Measurements from ENCODE around the gene KRT38. TPM values are rescaled to one million over a fixed set of nuclear protein-coding genes. Genes with fewer than 3 reads are reported as not detected.

KRT38 gene
- total RNA-seq, 4 donors from 2014 or later = 1.6 to 21.6 (median 3.9) TPM; not detected in 1

DNA sequence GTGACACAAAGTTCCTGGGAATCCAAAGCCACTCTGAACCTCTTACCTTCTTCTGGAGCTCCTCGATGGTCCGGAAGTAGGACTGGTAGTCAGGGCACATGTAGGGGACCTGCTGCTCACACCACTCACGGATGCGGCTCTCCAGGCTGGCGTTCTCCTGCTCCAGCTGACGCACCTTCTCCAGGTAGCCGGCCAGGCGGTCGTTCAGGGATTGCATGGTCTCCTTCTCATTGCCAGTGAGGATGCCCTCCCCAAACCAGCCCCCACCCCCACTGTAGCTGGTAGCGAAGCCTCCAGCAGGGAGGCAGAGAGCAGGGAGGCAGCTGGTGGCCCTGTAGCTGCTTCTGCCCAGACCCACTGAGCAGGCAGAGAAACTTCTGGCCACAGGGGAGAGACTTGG lies 39.8 kb upstream of the KRT38 start:
- 93% methylated on average over 3 of the region's 10 CpGs for WGBS
- peaks cover 5% of the 10 kb centered on the region for H3K27me3 ChIP-seq
- TF ChIP-seq POLR2A (IDR thresholded peaks at IDR 0.05) (no peak), EP300 (IDR thresholded peaks at IDR 0.05) (no peak), POLR2AphosphoS5 (IDR thresholded peaks at IDR 0.05) (no peak)
- TF ChIP-seq, protein P1, sequence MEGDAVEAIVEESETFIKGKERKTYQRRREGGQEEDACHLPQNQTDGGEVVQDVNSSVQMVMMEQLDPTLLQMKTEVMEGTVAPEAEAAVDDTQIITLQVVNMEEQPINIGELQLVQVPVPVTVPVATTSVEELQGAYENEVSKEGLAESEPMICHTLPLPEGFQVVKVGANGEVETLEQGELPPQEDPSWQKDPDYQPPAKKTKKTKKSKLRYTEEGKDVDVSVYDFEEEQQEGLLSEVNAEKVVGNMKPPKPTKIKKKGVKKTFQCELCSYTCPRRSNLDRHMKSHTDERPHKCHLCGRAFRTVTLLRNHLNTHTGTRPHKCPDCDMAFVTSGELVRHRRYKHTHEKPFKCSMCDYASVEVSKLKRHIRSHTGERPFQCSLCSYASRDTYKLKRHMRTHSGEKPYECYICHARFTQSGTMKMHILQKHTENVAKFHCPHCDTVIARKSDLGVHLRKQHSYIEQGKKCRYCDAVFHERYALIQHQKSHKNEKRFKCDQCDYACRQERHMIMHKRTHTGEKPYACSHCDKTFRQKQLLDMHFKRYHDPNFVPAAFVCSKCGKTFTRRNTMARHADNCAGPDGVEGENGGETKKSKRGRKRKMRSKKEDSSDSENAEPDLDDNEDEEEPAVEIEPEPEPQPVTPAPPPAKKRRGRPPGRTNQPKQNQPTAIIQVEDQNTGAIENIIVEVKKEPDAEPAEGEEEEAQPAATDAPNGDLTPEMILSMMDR (IDR thresholded peaks at IDR 0.05) = no peak
- no peak for DNase-seq (ENCODE audit: low spot score in 2 of 2)
- no peak overlapping the region for H3K27ac ChIP-seq
- no peaks in the 10 kb centered on the region for H3K9me3 ChIP-seq
- H3K36me3 ChIP-seq = no peaks in the 10 kb centered on the region
- no peak overlapping the region for H3K4me3 ChIP-seq
- H3K4me1 ChIP-seq = no peaks in the 10 kb centered on the region

DNA sequence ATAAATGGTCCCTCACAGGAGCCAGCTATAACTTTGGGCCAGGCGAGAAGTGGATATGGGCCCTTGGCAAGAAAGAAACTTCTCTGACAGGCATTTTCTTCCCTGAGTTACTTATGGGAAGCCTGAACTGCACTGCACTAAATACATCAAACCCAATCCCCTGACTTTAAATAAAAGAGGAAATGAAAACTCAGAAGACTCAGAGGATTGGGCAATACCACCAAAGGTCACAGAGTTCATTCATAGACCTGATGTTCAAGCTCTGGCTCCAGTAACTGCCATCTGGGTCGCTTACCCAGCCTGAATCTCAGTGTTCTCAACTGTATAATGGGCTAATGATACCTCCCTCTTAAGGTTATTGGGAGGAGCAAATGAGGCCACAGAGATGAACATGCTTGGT lies 39.4 kb upstream of the KRT38 start:
- Histone ChIP-seq H3K4me3 (no peak overlapping the region), H3K9me3 (no peaks in the 10 kb centered on the region), H3K27ac (no peak overlapping the region), H3K27me3 (peaks cover under 1% of the 10 kb centered on the region), H3K36me3 (no peaks in the 10 kb centered on the region), H3K4me1 (no peaks in the 10 kb centered on the region)
- WGBS = 50% methylated on average over 2 of the region's 2 CpGs
- DNase-seq (ENCODE audit: low spot score in 2 of 2) = no peak
- no peak for TF ChIP-seq POLR2A (IDR thresholded peaks at IDR 0.05)
- no peak for TF ChIP-seq EP300 (IDR thresholded peaks at IDR 0.05)
- TF ChIP-seq POLR2AphosphoS5 (IDR thresholded peaks at IDR 0.05) = no peak
- TF ChIP-seq, protein P1 (IDR thresholded peaks at IDR 0.05) = no peak

DNA sequence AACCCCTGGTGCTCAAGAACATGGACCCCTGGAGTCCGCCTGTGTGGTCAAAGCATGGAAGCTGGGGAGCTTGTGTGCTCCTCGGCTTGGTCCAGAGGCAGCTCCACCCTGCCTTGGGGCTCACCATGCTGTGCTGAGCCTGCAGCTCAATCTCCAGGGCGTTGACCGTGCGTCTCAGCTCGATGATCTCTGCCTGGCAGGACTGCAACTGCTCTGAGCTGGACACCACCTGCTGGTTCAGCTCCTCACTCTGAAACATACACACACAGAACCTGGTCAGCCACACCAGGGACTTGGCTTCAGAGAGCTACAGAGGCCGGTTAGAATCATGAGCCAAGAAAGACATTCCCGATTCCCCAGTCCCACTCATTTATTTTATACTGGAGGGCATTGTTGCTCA lies 37.5 kb upstream of the KRT38 start:
- no peak for DNase-seq (ENCODE audit: low spot score in 2 of 2)
- H3K27ac ChIP-seq = no peak overlapping the region
- H3K36me3 ChIP-seq = no peaks in the 10 kb centered on the region
- 86% methylated on average over 4 of the region's 8 CpGs for WGBS
- no peaks in the 10 kb centered on the region for H3K4me1 ChIP-seq
- H3K4me3 ChIP-seq = no peak overlapping the region
- TF ChIP-seq POLR2AphosphoS5 (IDR thresholded peaks at IDR 0.05) (no peak), EP300 (IDR thresholded peaks at IDR 0.05) (no peak), POLR2A (IDR thresholded peaks at IDR 0.05) (no peak)
- TF ChIP-seq, protein P1 (IDR thresholded peaks at IDR 0.05) = no peak
- no peaks in the 10 kb centered on the region for H3K9me3 ChIP-seq
- no peaks in the 10 kb centered on the region for H3K27me3 ChIP-seq

DNA sequence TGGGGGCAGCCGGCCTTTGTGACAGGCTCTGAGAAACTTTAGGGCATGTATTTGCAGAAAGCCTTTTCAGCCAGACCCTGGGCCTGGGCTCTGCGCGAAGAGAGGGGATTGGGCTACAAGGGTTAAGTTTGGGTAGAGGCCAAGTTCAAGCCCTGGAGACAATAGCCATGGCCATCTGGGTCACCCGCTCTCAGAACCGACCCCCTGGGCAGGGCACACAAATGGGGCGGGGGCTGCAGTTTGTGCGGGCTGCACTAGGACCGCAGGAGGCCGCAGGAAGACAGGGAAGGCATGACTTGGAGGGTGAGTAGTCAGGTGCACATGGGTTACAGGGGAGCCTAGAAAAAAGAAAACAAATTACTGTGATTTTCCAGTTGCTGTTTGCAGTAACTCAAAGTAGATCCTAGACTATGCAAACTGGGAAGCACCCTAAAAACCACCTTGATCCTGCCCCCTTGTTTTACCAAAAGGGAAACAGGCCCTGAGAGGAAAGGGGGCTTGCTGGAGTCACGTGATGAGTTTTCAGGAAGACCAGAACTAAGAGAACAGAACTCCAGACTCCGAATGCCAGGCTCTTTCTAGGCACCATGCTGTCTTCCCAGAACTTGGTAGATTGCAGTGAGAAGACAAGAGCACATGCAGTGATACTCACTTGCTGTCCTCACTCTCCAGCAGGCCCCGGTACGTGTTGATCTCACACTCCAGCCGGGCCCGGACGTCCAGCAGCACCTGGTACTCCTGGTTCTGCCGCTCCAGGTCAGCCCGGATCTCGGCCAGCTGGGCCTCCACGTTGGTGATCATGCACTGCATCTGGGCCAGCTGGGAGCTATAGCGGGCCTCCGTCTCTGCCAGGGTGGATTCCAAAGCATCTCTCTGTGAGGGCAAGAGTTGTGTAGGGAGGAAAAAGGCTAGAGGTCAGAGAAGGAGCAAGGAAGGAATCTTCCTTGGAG lies 36.4 kb upstream of the KRT38 start:
- Histone ChIP-seq H3K27me3 (no peaks in the 10 kb centered on the region), H3K36me3 (no peaks in the 10 kb centered on the region), H3K4me1 (no peaks in the 10 kb centered on the region), H3K9me3 (no peaks in the 10 kb centered on the region), H3K4me3 (no peak overlapping the region), H3K27ac (no peak overlapping the region)
- WGBS = 91% methylated on average over 22 of the region's 22 CpGs
- TF ChIP-seq EP300 (IDR thresholded peaks at IDR 0.05) (no peak), POLR2A (IDR thresholded peaks at IDR 0.05) (no peak), POLR2AphosphoS5 (IDR thresholded peaks at IDR 0.05) (no peak)
- TF ChIP-seq, protein P1 (IDR thresholded peaks at IDR 0.05) = no peak
- no peak for DNase-seq (ENCODE audit: low spot score in 2 of 2)

DNA sequence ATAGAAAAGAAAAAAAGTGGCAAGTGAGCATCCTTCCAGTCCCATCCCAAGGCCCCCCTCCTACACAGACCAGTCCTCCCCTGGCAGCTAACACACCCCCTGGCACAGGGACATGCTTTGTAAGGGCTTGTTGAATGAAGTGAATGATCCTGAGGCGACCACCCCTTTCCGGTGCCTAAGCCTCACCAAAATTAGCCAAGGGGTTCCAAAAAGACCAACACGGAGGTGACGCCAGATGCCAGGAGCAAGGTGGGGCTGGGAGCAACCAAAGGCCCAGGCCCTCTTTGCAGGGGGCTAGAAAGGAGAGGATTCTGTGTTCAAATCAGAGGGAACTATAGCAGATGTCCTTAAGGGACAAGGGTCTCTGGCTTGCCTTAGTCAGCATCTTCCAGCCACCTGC lies 34.6 kb upstream of the KRT38 start:
- H3K27me3 ChIP-seq = no peaks in the 10 kb centered on the region

More for the DNA sequence above, 34.6 kb upstream of the KRT38 start:
- Histone ChIP-seq H3K36me3 (no peaks in the 10 kb centered on the region), H3K4me3 (no peak overlapping the region), H3K27ac (no peak overlapping the region), H3K4me1 (no peaks in the 10 kb centered on the region), H3K9me3 (no peaks in the 10 kb centered on the region)
- TF ChIP-seq POLR2A (IDR thresholded peaks at IDR 0.05) (no peak), EP300 (IDR thresholded peaks at IDR 0.05) (no peak), POLR2AphosphoS5 (IDR thresholded peaks at IDR 0.05) (no peak)
- TF ChIP-seq, protein P1 (IDR thresholded peaks at IDR 0.05) = no peak
- no peak for DNase-seq (ENCODE audit: low spot score in 2 of 2)
- 94% methylated on average over 4 of the region's 4 CpGs for WGBS
